Upper lobe of right lung (tissue), 1 donor: ENCODE data around the gene ABR. TPM values are rescaled to one million over a fixed set of nuclear protein-coding genes. Genes with fewer than 3 reads are reported as not detected.

Experiments used
- ATAC-seq: fragments of 200-7000 bp; cut with Tn5 transposase; one replicate; pipeline ENCODE4 v1.9.1; 2020; ENCODE audit warnings: mild to moderate bottlenecking, moderate library complexity
- DNase-seq: peaks from one replicate; pipeline ENCODE4 v3.0.0-alpha.2; 2020
- H3K27ac ChIP-seq: fragments of 200-600 bp; one replicate; pipeline ENCODE4 v1.8.0; 2022
- H3K27me3 ChIP-seq: fragments of 200-600 bp; one replicate; pipeline ENCODE4 v1.8.0; 2022; ENCODE audit warnings: mild to moderate bottlenecking
- H3K36me3 ChIP-seq: fragments of 200-600 bp; one replicate; pipeline ENCODE4 v1.8.0; 2022
- H3K4me1 ChIP-seq: fragments of 200-600 bp; one replicate; pipeline ENCODE4 v1.8.0; 2022
- H3K4me3 ChIP-seq: fragments of 200-600 bp; one replicate; pipeline ENCODE4 v1.8.0; 2022; ENCODE audit warnings: mild to moderate bottlenecking
- H3K9me3 ChIP-seq: fragments of 200-600 bp; one replicate; pipeline ENCODE4 v1.8.0; 2022
- CTCF ChIP-seq: fragments of 200-600 bp; IDR thresholded peaks from one replicate; pipeline ENCODE4 v1.8.0; 2022; ENCODE audit warnings: antibody characterized with exemption
- intact Hi-C: fragments of 100-400 bp; cut with DNase I; formaldehyde crosslinking; loops from one replicate; pipeline ENCODE4 v1.11.0; 2022
- total RNA-seq: library from RNA; stranded (reverse); fragmentation: NEBNext Ultra II Directional; extraction: Animal tissue kit (Norgen Biotek cat#: 25700); gene quantifications from one replicate; pipeline ENCODE4 v1.2.1, GENCODE V29; 2021
- donor health status: DM: no; HTN: yes; CAD: no; lungs with severe emphysema.

Gene ABR
- total RNA-seq, 1 donor from 2014 or later = 185 TPM

GRCh38 chr17:969811-970355 is 209.9 kb downstream of the ABR start:
- peaks cover 4% of the 10 kb centered on the region for H3K4me1 ChIP-seq
- H3K27me3 ChIP-seq = no peaks in the 10 kb centered on the region
- H3K36me3 ChIP-seq = no peaks in the 10 kb centered on the region
- H3K4me3 ChIP-seq = peak overlapping the region; percentile 13
- TF ChIP-seq CTCF = no peak
- no peaks in the 10 kb centered on the region for H3K9me3 ChIP-seq
- H3K27ac ChIP-seq = peak overlapping the region; percentile 42
- ATAC-seq (peak; percentile 25), DNase-seq (no peak)
- intact Hi-C loops = no loop called here

GRCh38 chr17:968812-969730 is 210.7 kb downstream of the ABR start:
- TF ChIP-seq CTCF = no peak
- no peak for DNase-seq
- no peaks in the 10 kb centered on the region for H3K27me3 ChIP-seq
- H3K36me3 ChIP-seq = no peaks in the 10 kb centered on the region
- peaks cover 3% of the 10 kb centered on the region for H3K4me1 ChIP-seq
- no peak overlapping the region for H3K4me3 ChIP-seq
- peak overlapping the region; percentile 42 for H3K27ac ChIP-seq
- ATAC-seq = peak; percentile 62
- H3K9me3 ChIP-seq = no peaks in the 10 kb centered on the region
- intact Hi-C loops = no loop called here

GRCh38 chr17:967122-967521 is 212.7 kb downstream of the ABR start:
- no peak overlapping the region for H3K4me3 ChIP-seq
- no peaks in the 10 kb centered on the region for H3K27me3 ChIP-seq
- H3K4me1 ChIP-seq = peaks cover 3% of the 10 kb centered on the region
- intact Hi-C loops = no loop called here
- no peak for TF ChIP-seq CTCF
- no peak overlapping the region for H3K27ac ChIP-seq
- ATAC-seq (no peak), DNase-seq (no peak)
- H3K36me3 ChIP-seq = no peaks in the 10 kb centered on the region
- no peaks in the 10 kb centered on the region for H3K9me3 ChIP-seq

GRCh38 chr17:965311-965989 is 214.3 kb downstream of the ABR start:
- Histone ChIP-seq H3K36me3 (no peaks in the 10 kb centered on the region), H3K27me3 (no peaks in the 10 kb centered on the region), H3K4me1 (peaks cover 3% of the 10 kb centered on the region), H3K9me3 (no peaks in the 10 kb centered on the region), H3K4me3 (no peak overlapping the region), H3K27ac (no peak overlapping the region)
- DNase-seq (no peak), ATAC-seq (no peak)
- no peak for TF ChIP-seq CTCF
- intact Hi-C loops = no loop called here

- H3K27me3 ChIP-seq = no peaks in the 10 kb centered on the region
- no peaks in the 10 kb centered on the region for H3K9me3 ChIP-seq
- intact Hi-C loops = no loop called here
- H3K27ac ChIP-seq = no peak overlapping the region
- no peak for DNase-seq
- no peak overlapping the region for H3K4me3 ChIP-seq
- TF ChIP-seq CTCF = no peak
- H3K36me3 ChIP-seq = no peaks in the 10 kb centered on the region
- peaks cover 3% of the 10 kb centered on the region for H3K4me1 ChIP-seq
- no peak for ATAC-seq
Observed at GRCh38 chr17:964876-965275, 214.9 kb downstream of the ABR start.
